SK-N-SH treated with all-trans-retinoic acid at 6 μM for 48 hours (cell line): Measurements from ENCODE around the gene RBM18.
A peak's percentile ranks its signal among the peaks of the same experiment; 100 is the strongest.

Experiments used
- ATAC-seq: fragments of 200-7000 bp; cut with Tn5 transposase; 3 replicates; pipeline ENCODE4 v1.9.1; 2020; ENCODE audit warnings: mild to moderate bottlenecking, moderate library complexity
- ARNTL ChIP-seq: fragments of 450-650 bp; formaldehyde crosslinking; IDR thresholded peaks from 2 replicates; pipeline ENCODE4 v1.5.0; 2020; ENCODE audit warnings: low read depth, mild to moderate bottlenecking, moderate library complexity, borderline replicate concordance
- BACH2 ChIP-seq: fragments of 250-450 bp; sonication (Bioruptor Pico); IDR thresholded peaks from 2 replicates; pipeline ENCODE4 v1.9.0; 2021; ENCODE audit warnings: mild to moderate bottlenecking, borderline replicate concordance
- CSDC2 ChIP-seq: fragments of 250-450 bp; sonication (Bioruptor Pico); IDR thresholded peaks from 2 replicates; pipeline ENCODE4 v1.5.0; 2020; ENCODE audit warnings: mild to moderate bottlenecking, moderate library complexity
- ESRRG ChIP-seq: fragments of 250-450 bp; sonication (Bioruptor Pico); IDR thresholded peaks from 2 replicates; pipeline ENCODE4 v1.6.1; 2021; ENCODE audit warnings: mild to moderate bottlenecking
- ISL1 ChIP-seq: fragments of 250-450 bp; sonication (Bioruptor Pico); IDR thresholded peaks from 2 replicates; pipeline ENCODE4 v2.1.2; 2022; ENCODE audit warnings: mild to moderate bottlenecking, moderate library complexity
- OSR1 ChIP-seq: fragments of 250-450 bp; sonication (Bioruptor Pico); IDR thresholded peaks from 2 replicates; pipeline ENCODE4 v1.8.0; 2022; ENCODE audit warnings: moderate library complexity, mild to moderate bottlenecking, inconsistent platforms
- PATZ1 ChIP-seq: fragments of 250-450 bp; sonication (Bioruptor Pico); IDR thresholded peaks from 2 replicates; pipeline ENCODE4 v1.8.0; 2020; ENCODE audit warnings: mild to moderate bottlenecking, moderate library complexity, borderline replicate concordance
- PPARA ChIP-seq: fragments of 250-450 bp; sonication (Bioruptor Pico); IDR thresholded peaks from 2 replicates; pipeline ENCODE4 v1.5.0; 2020; ENCODE audit warnings: mild to moderate bottlenecking, borderline replicate concordance
- RARB ChIP-seq: fragments of 250-450 bp; sonication (Bioruptor Pico); IDR thresholded peaks from 2 replicates; pipeline ENCODE4 v1.8.0; 2021; ENCODE audit warnings: mild to moderate bottlenecking, moderate library complexity
- SNAI2 ChIP-seq: fragments of 250-450 bp; sonication (Bioruptor Pico); IDR thresholded peaks from 2 replicates; pipeline ENCODE4 v1.5.0; 2020; ENCODE audit warnings: mild to moderate bottlenecking, moderate library complexity
- TOX ChIP-seq: fragments of 250-450 bp; sonication (Bioruptor Pico); IDR thresholded peaks from 2 replicates; pipeline ENCODE4 v1.8.0; 2021; ENCODE audit warnings: mild to moderate bottlenecking, moderate library complexity, borderline replicate concordance
- TSHZ2 ChIP-seq: fragments of 250-450 bp; sonication (Bioruptor Pico); IDR thresholded peaks from 2 replicates; pipeline ENCODE4 v1.5.0; 2020; ENCODE audit warnings: mild to moderate bottlenecking, moderate library complexity
- ZC3H10 ChIP-seq: fragments of 250-450 bp; sonication (Bioruptor Pico); IDR thresholded peaks from 2 replicates; pipeline ENCODE4 v1.5.1; 2021; ENCODE audit warnings: mild to moderate bottlenecking, moderate library complexity
- ZFP3 ChIP-seq: fragments of 250-450 bp; sonication (Bioruptor Pico); IDR thresholded peaks from 2 replicates; pipeline ENCODE4 v1.5.0; 2020; ENCODE audit warnings: mild to moderate bottlenecking, moderate library complexity
- ZFP30 ChIP-seq: fragments of 450-650 bp; formaldehyde crosslinking; IDR thresholded peaks from 2 replicates; pipeline ENCODE4 v1.5.0; 2022; ENCODE audit warnings: mild to moderate bottlenecking, moderate library complexity
- ZNF565 ChIP-seq: fragments of 450-650 bp; formaldehyde crosslinking; conservative IDR thresholded peaks from 2 replicates; pipeline ENCODE4 v1.5.0; 2020; ENCODE audit warnings: low read depth, mild to moderate bottlenecking, moderate library complexity
- ZNF70 ChIP-seq: fragments of 450-650 bp; formaldehyde crosslinking; IDR thresholded peaks from 2 replicates; pipeline ENCODE4 v1.5.0; 2020; ENCODE audit warnings: mild to moderate bottlenecking, moderate library complexity
- TF ChIP-seq, protein P1 (sequence below): fragments of 250-450 bp; sonication (Bioruptor Pico); IDR thresholded peaks from 2 replicates; pipeline ENCODE4 v1.5.1; 2020; ENCODE audit warnings: low read depth, mild to moderate bottlenecking, moderate library complexity
- TF ChIP-seq, protein P2 (sequence below): fragments of 250-450 bp; sonication (Bioruptor Pico); IDR thresholded peaks from 2 replicates; pipeline ENCODE4 v1.5.1; 2021; ENCODE audit warnings: mild to moderate bottlenecking, moderate library complexity

RBM18 gene

DNA sequence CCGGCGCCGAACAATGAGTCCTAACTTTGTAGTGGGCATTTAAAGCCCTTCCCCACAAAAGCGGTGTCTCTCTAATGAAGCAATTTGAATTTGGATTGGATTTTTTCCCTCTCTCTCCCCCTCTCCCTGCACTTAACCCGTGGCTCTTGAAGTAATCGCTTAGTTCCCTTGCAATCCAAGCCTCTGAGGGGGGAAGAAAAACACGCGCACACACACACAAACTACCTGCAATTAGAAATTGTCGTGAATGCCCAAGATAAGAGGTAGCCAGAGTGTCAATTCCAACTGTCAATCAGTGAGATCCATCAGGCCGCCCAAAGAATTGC lies 37.1 kb downstream of the RBM18 start:
- ATAC-seq, result no peak
- no peak for TF ChIP-seq ZFP3
- TF ChIP-seq ISL1, result no peak
- TF ChIP-seq CSDC2, result no peak
- TF ChIP-seq OSR1 (CRISPR knock-in tag), result no peak
- no peak for TF ChIP-seq SNAI2
- TF ChIP-seq PPARA, result no peak
- no peak for TF ChIP-seq ARNTL (CRISPR knock-in tag)
- no peak for TF ChIP-seq TOX (CRISPR knock-in tag)
- TF ChIP-seq ZNF565 (CRISPR knock-in tag), result no peak
- TF ChIP-seq, protein P1, sequence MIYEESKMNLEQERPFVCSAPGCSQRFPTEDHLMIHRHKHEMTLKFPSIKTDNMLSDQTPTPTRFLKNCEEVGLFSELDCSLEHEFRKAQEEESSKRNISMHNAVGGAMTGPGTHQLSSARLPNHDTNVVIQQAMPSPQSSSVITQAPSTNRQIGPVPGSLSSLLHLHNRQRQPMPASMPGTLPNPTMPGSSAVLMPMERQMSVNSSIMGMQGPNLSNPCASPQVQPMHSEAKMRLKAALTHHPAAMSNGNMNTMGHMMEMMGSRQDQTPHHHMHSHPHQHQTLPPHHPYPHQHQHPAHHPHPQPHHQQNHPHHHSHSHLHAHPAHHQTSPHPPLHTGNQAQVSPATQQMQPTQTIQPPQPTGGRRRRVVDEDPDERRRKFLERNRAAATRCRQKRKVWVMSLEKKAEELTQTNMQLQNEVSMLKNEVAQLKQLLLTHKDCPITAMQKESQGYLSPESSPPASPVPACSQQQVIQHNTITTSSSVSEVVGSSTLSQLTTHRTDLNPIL (CRISPR knock-in tag), result no peak
- TF ChIP-seq, protein P2, sequence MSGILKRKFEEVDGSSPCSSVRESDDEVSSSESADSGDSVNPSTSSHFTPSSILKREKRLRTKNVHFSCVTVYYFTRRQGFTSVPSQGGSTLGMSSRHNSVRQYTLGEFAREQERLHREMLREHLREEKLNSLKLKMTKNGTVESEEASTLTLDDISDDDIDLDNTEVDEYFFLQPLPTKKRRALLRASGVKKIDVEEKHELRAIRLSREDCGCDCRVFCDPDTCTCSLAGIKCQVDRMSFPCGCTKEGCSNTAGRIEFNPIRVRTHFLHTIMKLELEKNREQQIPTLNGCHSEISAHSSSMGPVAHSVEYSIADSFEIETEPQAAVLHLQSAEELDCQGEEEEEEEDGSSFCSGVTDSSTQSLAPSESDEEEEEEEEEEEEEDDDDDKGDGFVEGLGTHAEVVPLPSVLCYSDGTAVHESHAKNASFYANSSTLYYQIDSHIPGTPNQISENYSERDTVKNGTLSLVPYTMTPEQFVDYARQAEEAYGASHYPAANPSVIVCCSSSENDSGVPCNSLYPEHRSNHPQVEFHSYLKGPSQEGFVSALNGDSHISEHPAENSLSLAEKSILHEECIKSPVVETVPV (CRISPR knock-in tag), result no peak

DNA sequence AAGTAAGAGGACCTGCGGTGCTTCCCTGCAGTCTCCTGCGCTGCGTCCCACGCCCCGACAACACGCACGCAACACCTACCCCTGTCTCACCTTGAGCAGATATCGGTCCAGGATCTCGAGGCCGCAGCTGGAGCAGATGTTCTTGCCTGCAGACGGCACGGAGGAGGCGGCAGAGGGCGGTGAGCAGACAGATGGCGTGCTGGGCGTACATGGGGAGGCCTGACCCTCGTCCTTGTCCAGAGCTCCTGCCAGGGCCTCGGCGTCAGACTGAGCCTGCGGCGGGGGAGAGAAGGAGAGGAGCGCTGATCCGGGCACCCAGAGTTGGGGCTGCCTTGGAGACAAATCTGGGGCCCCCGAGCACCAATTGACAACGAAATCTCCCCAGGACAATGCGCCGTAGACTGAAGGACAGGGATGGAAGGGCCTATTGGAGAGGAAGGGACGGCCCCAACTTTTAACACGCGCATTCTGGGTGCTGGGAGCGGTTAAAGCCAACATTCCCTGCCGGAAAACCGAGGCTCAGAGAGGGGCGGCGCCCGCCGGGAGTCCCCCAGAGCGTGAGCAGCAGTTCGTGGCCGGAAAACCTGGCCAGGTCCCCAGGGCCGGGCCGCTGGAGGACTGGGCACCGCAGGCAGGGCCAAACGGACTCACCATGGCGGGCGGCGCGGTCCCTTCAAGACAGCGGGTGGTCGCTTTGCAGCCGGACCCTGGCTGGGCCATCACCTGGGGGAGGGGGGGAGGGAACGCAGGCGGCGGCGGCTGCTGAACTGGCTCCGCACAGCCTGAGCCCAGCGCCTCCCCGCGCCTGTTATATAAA lies 37.7 kb downstream of the RBM18 start:
- TF ChIP-seq ZC3H10 (CRISPR knock-in tag) (no peak), OSR1 (CRISPR knock-in tag) (no peak), TOX (CRISPR knock-in tag) (no peak), PATZ1 (CRISPR knock-in tag) (no peak), ESRRG (no peak), ZFP3 (no peak), ZNF70 (CRISPR knock-in tag) (no peak), ARNTL (CRISPR knock-in tag) (no peak), ISL1 (no peak), ZFP30 (CRISPR knock-in tag) (no peak), SNAI2 (no peak), TSHZ2 (CRISPR knock-in tag) (no peak), BACH2 (CRISPR knock-in tag) (no peak), CSDC2 (no peak), RARB (CRISPR knock-in tag) (no peak)
- TF ChIP-seq, protein P1 (CRISPR knock-in tag), result no peak
- TF ChIP-seq, protein P2 (CRISPR knock-in tag), result no peak
- ATAC-seq, result peak; percentile 12
